ENCODE data around the gene CEBPB. TPM values are rescaled to one million over a fixed set of nuclear protein-coding genes. Genes with fewer than 3 reads are reported as not detected.

The CEBPB gene
- total and polyA plus RNA-seq, 4 donors = 5.3 to 8.3 (median 5.5) TPM

GRCh38 chr20:50233325-50234212, 42.9 kb downstream of the CEBPB start:
- DNase-seq (ENCODE audit: low read depth in 4 of 6, low spot score in 6 of 6) = no peak
- H3K9me3 ChIP-seq (ENCODE audit: control insufficient read depth, insufficient read depth, low read length) = no peaks in the 10 kb centered on the region
- no peak overlapping the region for H3K27ac ChIP-seq (ENCODE audit: low read depth, low read length)
- no peaks in the 10 kb centered on the region for H3K36me3 ChIP-seq (ENCODE audit: control insufficient read depth, insufficient read depth, low read length)
- H3K4me3 ChIP-seq (ENCODE audit: low read depth, low read length) = no peak overlapping the region
- 64% methylated on average over 15 of the region's 19 CpGs for WGBS (ENCODE audit: insufficient coverage)
- H3K4me1 ChIP-seq (ENCODE audit: control insufficient read depth, insufficient read depth, low read length) = peaks cover 8% of the 10 kb centered on the region
- H3K27me3 ChIP-seq (ENCODE audit: control insufficient read depth, insufficient read depth, low read length) = no peaks in the 10 kb centered on the region

- no peak for DNase-seq (ENCODE audit: low read depth in 4 of 6, low spot score in 6 of 6)
- H3K27me3 ChIP-seq (ENCODE audit: control insufficient read depth, insufficient read depth, low read length) = no peaks in the 10 kb centered on the region
- no peaks in the 10 kb centered on the region for H3K9me3 ChIP-seq (ENCODE audit: control insufficient read depth, insufficient read depth, low read length)
- H3K4me3 ChIP-seq (ENCODE audit: low read depth, low read length) = no peak overlapping the region
- no peaks in the 10 kb centered on the region for H3K36me3 ChIP-seq (ENCODE audit: control insufficient read depth, insufficient read depth, low read length)
- 89% methylated on average over 11 of the region's 12 CpGs for WGBS (ENCODE audit: insufficient coverage)
- no peak overlapping the region for H3K27ac ChIP-seq (ENCODE audit: low read depth, low read length)
- peaks cover 8% of the 10 kb centered on the region for H3K4me1 ChIP-seq (ENCODE audit: control insufficient read depth, insufficient read depth, low read length)
Measured at GRCh38 chr20:50234288-50234687, 43.7 kb downstream of the CEBPB start.

GRCh38 chr20:50237349-50237748, 46.7 kb downstream of the CEBPB start:
- 65% methylated on average over 4 of the region's 4 CpGs for WGBS (ENCODE audit: insufficient coverage)
- Histone ChIP-seq H3K4me1 (ENCODE audit: control insufficient read depth, insufficient read depth, low read length) (peaks cover 17% of the 10 kb centered on the region), H3K36me3 (ENCODE audit: control insufficient read depth, insufficient read depth, low read length) (no peaks in the 10 kb centered on the region), H3K27me3 (ENCODE audit: control insufficient read depth, insufficient read depth, low read length) (no peaks in the 10 kb centered on the region), H3K27ac (ENCODE audit: low read depth, low read length) (no peak overlapping the region), H3K4me3 (ENCODE audit: low read depth, low read length) (no peak overlapping the region), H3K9me3 (ENCODE audit: control insufficient read depth, insufficient read depth, low read length) (no peaks in the 10 kb centered on the region)
- DNase-seq (ENCODE audit: low read depth in 4 of 6, low spot score in 6 of 6) = no peak

GRCh38 chr20:50238081-50238800, 47.6 kb downstream of the CEBPB start:
- 88% methylated on average over 13 of the region's 19 CpGs for WGBS (ENCODE audit: insufficient coverage)
- DNase-seq (ENCODE audit: low read depth in 4 of 6, low spot score in 6 of 6) = no peak
- no peaks in the 10 kb centered on the region for H3K9me3 ChIP-seq (ENCODE audit: control insufficient read depth, insufficient read depth, low read length)
- no peak overlapping the region for H3K27ac ChIP-seq (ENCODE audit: low read depth, low read length)
- no peak overlapping the region for H3K4me3 ChIP-seq (ENCODE audit: low read depth, low read length)
- no peaks in the 10 kb centered on the region for H3K27me3 ChIP-seq (ENCODE audit: control insufficient read depth, insufficient read depth, low read length)
- peaks cover 26% of the 10 kb centered on the region for H3K4me1 ChIP-seq (ENCODE audit: control insufficient read depth, insufficient read depth, low read length)
- no peaks in the 10 kb centered on the region for H3K36me3 ChIP-seq (ENCODE audit: control insufficient read depth, insufficient read depth, low read length)

- no peak overlapping the region for H3K27ac ChIP-seq (ENCODE audit: low read depth, low read length)
- H3K4me3 ChIP-seq (ENCODE audit: low read depth, low read length) = no peak overlapping the region
- no peak for DNase-seq (ENCODE audit: low read depth in 4 of 6, low spot score in 6 of 6)
- peaks cover 29% of the 10 kb centered on the region for H3K4me1 ChIP-seq (ENCODE audit: control insufficient read depth, insufficient read depth, low read length)
- no peaks in the 10 kb centered on the region for H3K9me3 ChIP-seq (ENCODE audit: control insufficient read depth, insufficient read depth, low read length)
- no peaks in the 10 kb centered on the region for H3K27me3 ChIP-seq (ENCODE audit: control insufficient read depth, insufficient read depth, low read length)
- no peaks in the 10 kb centered on the region for H3K36me3 ChIP-seq (ENCODE audit: control insufficient read depth, insufficient read depth, low read length)
- 80% methylated on average over 6 of the region's 9 CpGs for WGBS (ENCODE audit: insufficient coverage)
Measured at GRCh38 chr20:50240092-50240491, 49.5 kb downstream of the CEBPB start.

GRCh38 chr20:50242178-50242514, 51.5 kb downstream of the CEBPB start:
- Histone ChIP-seq H3K36me3 (ENCODE audit: control insufficient read depth, insufficient read depth, low read length) (no peaks in the 10 kb centered on the region), H3K27me3 (ENCODE audit: control insufficient read depth, insufficient read depth, low read length) (no peaks in the 10 kb centered on the region), H3K9me3 (ENCODE audit: control insufficient read depth, insufficient read depth, low read length) (no peaks in the 10 kb centered on the region), H3K4me3 (ENCODE audit: low read depth, low read length) (no peak overlapping the region), H3K27ac (ENCODE audit: low read depth, low read length) (no peak overlapping the region), H3K4me1 (ENCODE audit: control insufficient read depth, insufficient read depth, low read length) (peaks cover 40% of the 10 kb centered on the region)
- 93% methylated on average over 3 of the region's 6 CpGs for WGBS (ENCODE audit: insufficient coverage)
- no peak for DNase-seq (ENCODE audit: low read depth in 4 of 6, low spot score in 6 of 6)

Other genes with a start within 250 kb of the CEBPB start
- gene SNAI1, start 207.8 kb upstream of the CEBPB start, total RNA-seq = under 1 TPM; 0.40 to 0.77 TPM
- gene SNAI1, start 207.8 kb upstream of the CEBPB start, polyA plus RNA-seq (ENCODE audit: insufficient read length in 2 of 2) = 1 to 10 TPM; 1.2 to 1.8 TPM
- 10 to 100 TPM; 47.8 to 54.6 TPM for gene UBE2V1, start 77.7 kb upstream of the CEBPB start, total RNA-seq
- 100 to 1,000 TPM; 167 to 174 TPM for gene UBE2V1, start 77.7 kb upstream of the CEBPB start, polyA plus RNA-seq (ENCODE audit: insufficient read length in 2 of 2)
- 10 to 100 TPM in 1 of 2 donors, 1 to 10 TPM in 1; 9.9 to 32.3 TPM for gene PEDS1, start 37.1 kb upstream of the CEBPB start, total RNA-seq
- 10 to 100 TPM; 33.5 to 36.8 TPM for gene PEDS1, start 37.1 kb upstream of the CEBPB start, polyA plus RNA-seq (ENCODE audit: insufficient read length in 2 of 2)

All from spinal cord (tissue), 10 donors.